CD4-positive, alpha-beta T cell treated with Interleukin-17A for 4 hours (primary cell): ENCODE measurements around the gene CDKAL1.
"Not testable (repeated sequence)": the region's sequence is repeated elsewhere in the genome, so short reads cannot be mapped to it uniquely, and the experiment has no call there.

Experiments used
- DNase-seq: peaks from one replicate; pipeline ENCODE4 v3.0.0-alpha.2; 2020; ENCODE audit warnings: mixed read lengths

Gene CDKAL1

DNA sequence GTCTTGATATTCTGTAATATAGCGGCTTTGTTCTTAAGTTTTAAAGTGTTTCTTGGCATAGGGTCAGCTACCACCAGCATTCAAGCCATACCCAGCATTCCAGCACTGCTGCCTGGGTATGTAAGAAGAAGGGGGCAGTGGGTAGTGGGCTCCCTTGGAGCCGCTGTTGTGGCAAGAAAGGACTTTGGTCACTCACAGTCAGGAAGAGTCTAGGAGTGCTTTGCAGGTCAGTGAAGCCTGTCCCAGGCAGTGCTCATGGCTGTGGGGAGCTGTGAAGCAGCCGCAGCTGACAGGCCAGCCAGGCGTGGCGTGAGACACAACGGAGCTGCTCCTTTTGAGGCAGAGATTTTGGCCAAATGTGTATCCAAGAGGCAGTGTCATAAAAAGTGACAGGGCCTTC lies 512.0 kb downstream of the CDKAL1 start:
- DNase-seq: no peak

DNA sequence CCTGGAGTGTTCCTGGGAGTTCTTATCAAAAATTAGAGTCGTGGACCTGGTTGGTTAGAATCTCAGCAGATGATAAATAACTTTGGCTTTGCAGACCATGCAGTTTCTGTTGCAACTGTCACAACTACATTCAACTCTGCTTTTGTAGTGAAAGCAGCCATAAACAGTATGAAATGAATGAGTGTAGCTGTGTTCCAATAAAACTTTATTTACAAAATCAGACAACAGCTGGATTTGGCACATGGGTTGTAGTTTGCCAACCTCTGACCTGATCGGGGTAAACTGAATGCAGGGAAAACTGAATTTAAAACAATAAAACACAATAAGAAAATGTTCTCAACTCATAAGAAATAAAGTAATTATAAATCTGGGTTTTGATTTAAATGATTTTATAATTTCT lies 513.8 kb downstream of the CDKAL1 start:
- DNase-seq: no peak

DNA sequence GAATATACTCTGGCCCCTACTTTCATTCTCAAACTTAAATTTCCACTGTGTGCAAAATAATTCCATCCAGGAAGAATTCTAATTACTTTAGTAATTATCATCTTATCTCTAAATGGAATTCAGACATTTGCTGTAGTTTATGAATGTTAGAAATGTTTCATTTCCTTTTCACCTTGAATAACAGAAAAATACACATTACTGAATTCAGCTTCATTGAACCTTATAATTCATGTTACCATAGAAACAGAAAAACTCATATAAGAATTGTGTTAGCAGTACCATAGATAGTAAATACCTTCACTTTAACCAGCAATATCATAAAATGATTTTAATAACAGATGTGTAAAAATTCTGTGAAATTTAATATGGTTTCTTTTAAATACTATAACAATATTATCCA lies 514.9 kb downstream of the CDKAL1 start:
- DNase-seq: no peak

DNA sequence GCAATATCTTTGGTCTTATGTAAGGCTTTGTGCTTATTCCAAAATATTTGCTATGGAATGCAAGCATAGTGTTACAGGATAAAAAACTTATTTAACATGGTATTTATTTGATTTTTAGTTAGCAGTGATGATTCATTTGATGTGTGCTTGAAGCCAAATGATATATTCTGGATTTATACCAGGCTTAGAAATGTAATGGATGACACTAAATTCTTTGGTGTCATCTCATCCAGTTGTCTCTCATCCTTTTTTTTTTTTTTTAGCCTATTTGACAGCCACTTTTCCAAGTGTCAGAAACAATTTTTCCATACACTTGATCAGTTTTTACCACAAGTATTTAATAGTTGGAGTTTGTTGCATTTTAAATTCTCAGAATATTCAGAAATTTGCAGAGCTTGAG lies 515.3 kb downstream of the CDKAL1 start:
- DNase-seq: no peak

DNA sequence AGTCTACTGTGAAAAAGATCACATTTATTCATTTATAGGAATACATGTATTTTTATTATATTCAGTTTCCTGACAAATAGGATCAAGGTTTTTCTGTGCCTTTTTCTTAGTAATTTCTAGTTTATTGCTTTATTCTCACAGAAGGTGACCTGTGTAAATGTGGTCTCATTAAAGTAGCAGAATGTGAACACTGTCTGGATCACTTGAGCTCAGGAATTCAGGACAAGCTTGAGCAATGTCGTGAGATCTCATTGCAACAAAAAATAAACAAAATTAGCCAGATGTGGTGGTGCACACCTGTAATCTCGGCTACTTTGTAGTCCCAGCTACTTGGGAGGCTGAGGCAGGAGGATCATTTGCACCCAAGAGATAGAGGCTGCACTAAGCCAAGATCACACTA lies 516.7 kb downstream of the CDKAL1 start:
- no peak for DNase-seq

DNA sequence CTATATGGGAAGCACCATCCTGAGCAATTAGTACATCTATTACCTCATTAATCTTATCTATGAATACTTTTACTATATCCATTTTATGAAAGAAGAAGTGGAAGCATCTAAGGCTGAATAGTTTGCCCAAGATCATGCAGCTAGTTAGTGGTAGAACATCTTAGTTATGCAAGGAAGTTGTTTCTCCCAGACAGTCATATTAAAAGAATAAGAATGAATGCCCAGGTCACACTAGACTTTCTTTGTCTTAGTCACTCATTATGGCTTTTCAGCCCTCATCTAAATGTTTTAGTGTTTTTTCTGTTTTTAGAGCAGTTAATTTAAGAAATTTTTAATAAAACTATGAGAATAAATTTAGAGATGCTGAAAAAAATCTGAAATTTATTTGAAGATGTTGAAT lies 517.5 kb downstream of the CDKAL1 start:
- DNase-seq: no peak

DNA sequence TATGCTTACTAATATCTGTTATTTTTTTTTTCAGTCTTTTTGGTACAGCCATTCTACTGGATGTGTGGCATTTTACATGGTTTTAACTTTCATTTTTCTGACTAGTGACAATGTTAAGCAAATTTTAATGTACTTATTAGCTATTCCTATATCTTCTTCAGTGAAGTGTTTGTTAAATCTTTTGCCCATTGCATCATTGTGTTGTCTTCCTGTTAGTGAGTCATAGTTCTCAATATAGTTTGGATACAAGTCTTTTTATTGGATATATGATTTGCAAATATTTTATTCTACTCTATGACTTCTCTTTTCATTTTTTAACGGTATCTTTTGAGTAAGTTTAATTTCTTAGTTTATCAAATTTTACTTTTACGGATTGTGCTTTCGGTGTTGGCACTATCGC lies 519.4 kb downstream of the CDKAL1 start:
- DNase-seq: no peak

DNA sequence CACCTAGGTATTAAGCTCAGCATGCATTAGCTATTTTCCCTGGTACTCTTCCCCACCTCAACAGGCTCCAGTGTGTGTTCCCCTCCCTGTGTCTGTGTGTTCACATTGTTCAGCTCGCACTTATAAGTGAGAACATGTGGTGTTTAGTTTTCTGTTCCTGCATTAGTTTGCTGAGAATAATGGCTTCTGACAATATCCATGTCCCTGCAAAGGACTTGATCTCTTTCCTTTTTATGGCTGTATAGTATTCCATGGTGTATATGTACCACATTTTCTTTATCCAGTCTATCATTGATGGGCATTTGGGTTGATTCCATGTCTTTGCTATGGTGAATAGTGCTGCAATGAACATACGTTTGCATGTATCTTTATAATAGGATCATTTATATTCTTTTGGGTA lies 521.2 kb downstream of the CDKAL1 start:
- not testable (repeated sequence) for DNase-seq

DNA sequence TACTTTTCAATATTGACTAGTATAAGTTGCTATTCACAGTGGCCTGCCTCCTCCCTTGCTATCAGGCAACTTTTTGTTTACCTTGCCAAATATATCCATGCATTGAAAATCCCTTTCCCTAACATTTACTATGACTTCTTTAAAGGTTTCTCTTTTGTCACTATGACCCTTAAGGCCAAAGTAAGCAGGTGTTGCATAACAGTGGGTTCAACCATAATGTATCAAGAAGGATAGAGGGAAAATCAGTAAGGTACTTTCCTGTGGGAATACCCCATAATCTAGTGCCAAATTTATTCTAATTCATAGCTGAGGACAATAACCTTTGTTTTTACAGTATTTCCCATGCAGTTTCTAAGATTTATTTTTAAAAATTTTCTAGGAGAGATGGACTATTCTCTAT lies 527.6 kb downstream of the CDKAL1 start:
- no peak for DNase-seq

DNA sequence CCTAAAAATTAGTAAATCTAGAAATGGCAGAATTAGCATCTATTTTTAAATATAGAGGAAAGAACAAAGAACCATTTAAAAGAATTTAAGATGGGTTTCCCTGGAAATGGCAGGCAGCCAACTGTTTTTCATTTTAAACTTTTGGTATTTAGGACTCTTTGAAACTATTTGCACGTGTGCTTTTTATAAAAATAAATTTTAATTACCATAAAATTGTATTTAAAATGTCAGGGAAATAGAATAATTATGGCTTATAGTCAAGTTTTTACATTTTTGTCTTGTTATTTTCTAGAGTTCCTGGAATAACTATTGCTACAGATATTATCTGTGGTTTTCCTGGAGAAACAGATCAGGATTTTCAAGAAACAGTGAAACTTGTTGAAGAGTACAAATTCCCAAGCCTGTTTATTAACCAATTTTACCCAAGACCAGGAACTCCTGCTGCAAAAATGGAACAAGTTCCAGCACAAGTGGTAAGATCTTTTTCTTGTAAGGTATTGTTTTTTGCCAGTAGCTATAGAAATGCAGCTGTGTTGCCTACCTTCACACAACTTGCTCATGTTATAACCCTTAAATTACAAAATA lies 530.6 kb downstream of the CDKAL1 start:
- DNase-seq: no peak

DNA sequence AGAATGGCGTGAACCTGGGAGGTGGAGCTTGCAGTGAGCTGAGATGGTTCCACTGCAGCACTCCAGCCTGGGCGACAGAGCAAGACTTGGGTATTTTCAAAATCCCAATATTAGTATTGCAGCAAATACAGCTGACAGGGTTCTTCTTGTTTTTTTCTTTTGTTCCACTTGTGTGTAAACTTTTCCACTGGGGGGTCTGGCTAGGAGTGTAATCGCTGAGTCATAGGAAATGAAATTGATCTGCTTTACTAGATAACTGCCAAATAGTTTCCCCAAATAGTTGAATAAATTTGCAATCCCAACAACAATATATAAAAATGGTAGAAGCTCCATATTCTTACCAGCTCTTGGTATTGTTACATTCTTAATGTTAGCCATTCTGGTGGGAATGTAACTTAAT lies 533.3 kb downstream of the CDKAL1 start:
- no peak for DNase-seq

DNA sequence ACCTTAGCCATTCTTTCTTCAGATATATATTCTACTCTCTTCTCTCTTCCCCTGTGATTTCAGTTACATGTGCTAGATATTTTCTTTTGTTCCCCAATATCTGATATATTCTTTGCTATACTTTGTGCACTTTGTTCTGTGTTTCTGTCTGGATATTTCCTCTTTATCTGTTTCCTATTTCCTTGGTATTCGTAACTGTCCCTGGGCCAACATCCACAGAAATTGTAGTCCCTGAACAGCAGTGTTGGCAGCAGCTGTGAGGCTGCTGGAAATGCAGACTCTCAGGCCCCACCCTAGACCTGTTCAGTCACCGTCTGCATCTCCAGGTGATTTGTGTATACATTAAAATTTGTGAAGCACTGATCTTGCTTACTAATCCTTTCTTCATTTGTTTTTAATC lies 536.4 kb downstream of the CDKAL1 start:
- DNase-seq: no peak

DNA sequence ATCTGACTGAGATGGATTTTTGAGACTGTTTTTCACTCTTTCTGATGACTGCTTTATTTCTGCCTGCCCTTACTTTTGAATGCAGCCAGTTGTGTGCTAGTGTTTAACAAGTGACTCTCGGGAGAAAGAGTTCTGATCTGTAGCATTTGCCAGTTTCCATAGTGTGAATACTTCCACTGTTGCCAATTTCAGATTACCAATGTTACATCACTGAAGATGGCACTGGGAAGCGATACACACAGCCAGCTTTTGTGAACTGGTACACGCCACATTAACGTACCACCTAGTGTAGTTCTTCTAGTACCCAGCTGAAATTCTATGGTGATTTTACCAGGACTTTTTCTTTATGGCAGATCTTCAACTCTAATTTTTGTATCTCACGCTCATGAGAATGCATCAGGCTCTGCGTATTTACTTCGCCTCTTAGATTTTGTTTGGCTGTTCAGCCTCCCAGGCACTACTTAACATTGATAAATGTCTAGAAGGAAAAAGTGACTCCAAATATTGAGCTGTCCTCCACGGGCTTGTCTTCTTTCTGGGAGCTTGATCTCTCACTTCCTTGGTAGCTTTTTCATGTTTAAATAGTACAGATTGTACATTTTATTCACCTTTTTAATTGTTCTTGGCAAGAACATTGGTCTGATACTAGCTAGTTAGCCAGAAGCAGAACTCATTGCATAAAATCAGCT lies 537.7 kb downstream of the CDKAL1 start:
- DNase-seq: no peak

DNA sequence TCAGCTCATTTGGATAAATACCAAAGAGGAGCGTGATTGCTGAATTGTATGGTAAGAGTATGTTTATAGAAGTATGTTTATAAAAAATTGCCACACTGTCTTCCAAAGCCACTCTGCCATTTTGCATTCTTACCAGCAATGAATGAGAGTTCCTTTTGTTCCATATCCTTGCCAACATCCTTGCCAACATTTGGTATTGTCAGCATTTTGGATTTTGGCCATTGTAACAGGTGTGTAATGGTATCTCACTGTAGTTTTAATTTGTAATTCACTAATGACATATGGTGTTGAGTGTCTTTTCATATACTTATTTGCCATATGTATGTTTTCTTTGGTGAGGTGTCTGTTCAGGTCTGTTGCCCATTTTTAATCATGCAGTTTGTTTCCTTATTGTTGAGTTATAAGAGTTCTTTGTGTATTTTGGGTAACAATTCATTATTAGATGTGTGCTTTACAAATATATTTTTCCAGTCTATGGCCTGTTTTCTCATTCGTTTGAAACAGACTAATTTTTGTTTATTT lies 539.1 kb downstream of the CDKAL1 start:
- DNase-seq: no peak

DNA sequence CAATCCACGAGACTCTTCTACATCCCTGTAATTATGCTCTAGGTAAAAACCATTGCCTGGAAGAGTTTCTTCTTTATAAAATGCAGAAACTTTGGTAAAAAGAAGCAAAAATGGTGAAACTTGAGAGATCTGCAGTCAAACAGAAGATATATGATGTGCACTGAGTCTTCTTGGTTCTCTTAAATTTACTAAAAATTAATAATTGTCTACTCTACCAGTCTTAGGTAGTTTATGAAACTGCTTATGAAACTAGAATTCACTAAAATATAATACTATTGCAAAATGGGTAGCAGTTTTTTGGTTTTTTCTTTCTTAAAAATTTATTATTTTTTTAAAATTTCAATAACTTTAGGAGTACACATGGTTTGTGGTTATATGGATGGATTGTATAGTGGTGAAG lies 540.2 kb downstream of the CDKAL1 start:
- no peak for DNase-seq

DNA sequence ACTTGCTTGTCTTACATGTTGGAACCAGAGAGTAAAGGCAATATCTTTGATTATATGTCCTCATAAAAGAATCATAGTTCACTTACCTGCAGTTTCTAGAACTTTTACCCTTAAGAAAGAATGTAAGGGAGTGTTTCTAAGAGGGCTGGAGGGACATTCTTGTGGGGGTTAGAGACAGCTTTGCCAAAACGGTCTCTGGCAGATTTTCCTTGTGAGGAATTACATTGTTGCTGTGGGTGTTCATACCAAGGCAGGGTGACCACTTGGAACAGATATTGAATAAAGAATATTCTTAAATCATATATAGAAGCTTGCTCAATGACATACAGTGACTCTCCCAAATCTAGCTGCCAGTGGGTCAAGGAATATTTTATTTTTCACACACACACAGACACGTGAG lies 541.7 kb downstream of the CDKAL1 start:
- no peak for DNase-seq

DNA sequence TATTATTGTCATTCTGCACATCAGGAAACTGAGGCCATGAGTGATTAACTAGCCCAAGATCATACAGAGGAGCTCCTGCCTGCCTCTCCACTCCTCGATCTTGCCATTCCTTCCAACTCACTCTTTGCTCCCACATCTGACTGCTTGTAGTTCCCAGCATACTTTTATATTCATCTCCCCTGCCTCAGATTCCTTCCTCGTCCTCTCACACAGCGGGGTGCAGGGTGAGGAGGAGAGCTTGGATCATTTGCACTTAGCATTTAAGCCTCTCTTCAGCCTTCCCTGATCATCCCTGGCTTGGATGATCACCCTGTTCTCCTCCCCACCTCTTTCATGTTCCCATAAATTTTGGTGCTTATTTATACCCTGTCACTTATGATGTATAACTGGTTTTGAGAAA lies 544.2 kb downstream of the CDKAL1 start:
- no peak for DNase-seq

DNA sequence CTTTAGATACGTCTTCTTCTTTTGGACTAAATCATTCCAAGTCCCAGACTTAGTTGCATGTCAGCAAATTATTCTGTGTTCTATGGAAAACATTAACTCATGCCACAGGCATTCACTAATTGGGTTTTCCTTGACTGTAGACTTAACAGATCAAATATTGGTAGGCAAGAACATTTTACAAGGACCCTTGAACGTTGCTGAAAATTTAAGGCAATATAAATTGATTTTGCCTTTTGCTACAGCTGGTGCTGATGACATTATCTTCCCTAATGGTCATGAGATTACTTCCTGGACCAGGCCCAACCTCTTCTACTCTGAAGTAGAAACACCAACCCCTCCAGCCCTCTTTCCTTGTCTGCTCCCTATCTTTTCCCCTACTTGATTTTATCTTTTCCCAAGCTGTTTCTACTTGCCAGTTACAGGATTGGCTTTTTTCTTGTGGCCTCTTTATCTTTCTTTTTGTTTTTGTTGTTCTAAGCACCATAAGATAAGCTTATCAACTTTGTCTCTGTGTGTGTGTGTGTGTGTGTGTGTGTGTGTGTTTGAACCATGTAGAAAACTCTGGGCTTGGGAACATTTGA lies 545.3 kb downstream of the CDKAL1 start:
- DNase-seq: no peak

DNA sequence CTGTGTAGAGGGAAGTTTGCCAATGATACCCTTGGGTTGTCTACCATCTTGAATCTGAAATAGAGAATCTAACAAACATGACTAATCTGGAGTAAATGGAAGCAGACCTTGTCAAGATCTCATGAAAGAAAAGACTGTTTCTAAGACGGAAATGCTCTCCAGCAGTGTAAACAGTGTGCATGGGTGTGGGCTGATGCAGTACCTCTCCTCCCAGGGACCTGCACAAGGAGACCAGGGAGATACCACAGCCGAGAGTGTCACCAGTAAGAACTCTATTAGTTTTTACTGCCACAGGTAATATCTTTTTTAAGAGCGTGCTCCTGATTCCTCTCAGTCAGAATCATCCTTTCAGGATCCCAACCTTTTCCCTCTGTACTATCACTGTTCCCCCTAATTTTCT lies 546.0 kb downstream of the CDKAL1 start:
- DNase-seq: no peak

DNA sequence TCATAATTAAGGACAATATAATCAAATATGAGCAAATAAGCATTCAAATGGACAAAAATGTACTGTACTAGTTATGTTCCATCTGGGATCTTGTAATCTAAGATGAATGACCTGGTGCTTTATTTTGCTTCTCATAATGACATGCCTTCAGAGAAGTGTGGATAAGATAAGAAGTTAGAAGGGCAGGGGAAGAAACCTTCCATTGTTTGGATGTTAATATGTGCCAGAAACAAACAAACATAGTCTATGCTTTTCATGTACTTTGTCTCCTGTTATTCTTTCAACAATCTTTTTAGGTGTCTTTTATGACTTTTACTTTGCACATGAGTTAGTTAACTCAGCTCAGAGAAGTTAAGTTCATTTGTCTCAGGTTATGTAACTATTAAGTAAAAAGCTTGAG lies 547.8 kb downstream of the CDKAL1 start:
- DNase-seq: no peak

DNA sequence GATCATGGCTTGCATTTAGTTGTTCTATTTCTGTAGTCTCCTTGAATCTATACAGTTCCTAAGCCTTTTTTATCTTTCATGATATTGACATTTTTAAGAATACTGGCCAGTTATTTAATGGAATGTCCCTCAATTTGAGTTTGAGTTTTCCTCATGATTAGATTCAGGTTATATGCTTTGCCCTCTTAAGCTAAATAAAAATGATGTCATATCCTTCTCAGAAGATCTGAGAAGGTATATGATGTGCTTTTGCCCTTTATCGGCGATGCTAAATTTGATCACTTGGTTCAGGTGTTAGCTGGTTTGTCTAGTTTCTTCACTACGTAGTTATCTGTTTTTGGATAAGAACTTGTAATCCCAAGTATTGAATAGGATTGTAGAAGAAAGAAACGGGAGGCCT lies 549.5 kb downstream of the CDKAL1 start:
- no peak for DNase-seq

DNA sequence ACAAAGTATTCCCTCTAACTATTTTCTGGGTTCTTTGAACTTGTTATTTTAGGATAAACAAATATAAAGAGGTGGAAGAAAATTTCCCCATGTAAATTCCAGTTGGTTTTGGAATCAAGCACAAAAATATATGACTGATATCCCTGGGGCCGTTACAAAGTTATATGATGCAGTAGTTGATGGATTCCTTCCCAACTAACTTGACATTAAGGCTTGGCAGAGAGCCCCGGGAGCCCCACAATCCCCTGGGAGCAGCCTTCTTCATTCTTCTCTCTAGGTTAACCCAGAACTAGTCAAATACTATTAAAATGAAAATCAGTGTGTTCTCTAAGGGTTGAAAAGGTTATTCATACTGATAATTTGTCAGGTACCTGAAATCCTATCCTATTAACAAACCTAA lies 550.4 kb downstream of the CDKAL1 start:
- DNase-seq: no peak

DNA sequence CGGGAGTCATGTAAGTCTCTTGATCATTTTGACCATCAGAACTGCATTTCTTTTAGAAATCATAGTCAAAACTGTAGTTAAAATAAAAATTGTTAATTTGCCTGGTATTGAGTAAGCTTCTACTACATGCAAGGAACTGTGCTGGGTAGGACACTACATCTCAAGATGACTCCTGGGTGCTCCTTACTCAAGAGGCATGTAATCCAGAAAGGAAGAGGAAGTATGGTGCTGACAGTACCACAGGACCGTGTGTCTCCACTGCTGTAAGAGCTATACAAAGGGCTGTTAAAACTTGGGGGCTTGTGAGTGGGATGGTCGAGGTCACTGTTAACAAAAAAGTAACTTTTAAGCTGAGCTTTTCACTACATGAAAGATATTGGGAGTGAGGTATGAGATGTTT lies 551.0 kb downstream of the CDKAL1 start:
- DNase-seq: no peak

DNA sequence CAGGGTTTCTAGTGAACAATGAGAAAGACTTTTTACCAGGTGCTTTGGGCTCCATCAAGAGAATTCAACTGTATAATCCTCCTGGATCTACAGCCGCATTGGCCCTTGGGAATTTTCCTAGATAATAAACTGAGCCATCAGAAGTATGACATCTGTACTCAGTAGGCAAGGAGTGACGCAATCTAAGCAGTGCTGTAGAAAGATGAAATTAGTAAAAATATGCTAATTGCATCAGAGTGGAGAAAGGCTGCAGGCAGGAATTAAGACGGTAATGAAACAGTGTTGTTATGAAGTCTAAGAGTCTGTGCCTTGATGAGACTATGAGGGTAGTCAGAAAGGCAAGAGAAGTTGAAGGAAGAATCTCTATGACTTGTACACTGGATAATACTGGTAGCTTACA lies 551.4 kb downstream of the CDKAL1 start:
- DNase-seq: no peak

DNA sequence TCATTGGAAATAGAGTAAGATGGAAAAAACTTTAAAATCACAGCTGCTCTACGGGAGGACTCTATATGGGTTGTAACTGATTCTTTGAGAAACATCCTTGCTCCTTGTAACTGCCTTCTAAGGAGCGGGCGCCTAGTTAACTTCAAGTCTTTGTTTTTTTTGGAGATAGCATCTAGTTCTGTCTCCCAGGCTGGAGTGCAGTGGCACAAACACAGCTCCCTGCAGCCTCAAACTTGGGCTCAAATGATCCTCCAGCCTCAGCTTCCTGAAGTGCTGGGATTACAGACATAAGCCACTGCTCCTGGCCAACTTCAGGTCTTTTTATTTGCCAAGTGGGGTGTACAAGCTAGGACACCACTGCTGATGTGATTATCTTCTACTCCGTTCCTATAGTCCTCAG lies 552.9 kb downstream of the CDKAL1 start:
- DNase-seq: no peak
